B cell (primary cell): ENCODE measurements around the gene PARD3B.

Experiments used
- CTCF ChIP-seq: fragments of 200-600 bp; IDR thresholded peaks from one replicate; pipeline ENCODE4 v1.8.0; 2022; ENCODE audit warnings: antibody characterized with exemption, mild to moderate bottlenecking
- EZH2 ChIP-seq: IDR thresholded peaks from 2 replicates; pipeline ENCODE4 v1.6.1; 2012; ENCODE audit warnings: borderline replicate concordance, low read depth, mild to moderate bottlenecking, moderate library complexity, low read length; ENCODE audit not compliant: insufficient read depth, poor library complexity, severe bottlenecking

GRCh38 chr2:205170399-205170798, 625.1 kb downstream of the PARD3B start:
- TF ChIP-seq EZH2 (no peak), CTCF (no peak)
